ENCODE measurements around the gene DSCAML1.

GRCh38 chr11:117713538-117713991, 83.5 kb downstream of the DSCAML1 start:
- TF ChIP-seq POLR2AphosphoS5 (IDR thresholded peaks at IDR 0.05; ENCODE audit: low read depth, low read length) (no peak), TAF1 (IDR thresholded peaks at IDR 0.05; ENCODE audit: low read depth, low read length) (no peak), POLR2A (IDR thresholded peaks at IDR 0.05; ENCODE audit: low read depth, low read length) (no peak), POU2F2 (IDR thresholded peaks at IDR 0.05; ENCODE audit: low read depth, low read length) (no peak), SPI1 (IDR thresholded peaks at IDR 0.05; ENCODE audit: low read depth, low read length) (no peak), PAX5 (IDR thresholded peaks at IDR 0.05; ENCODE audit: insufficient read depth, low read length, severe bottlenecking) (no peak)

Data from GM12891 (cell line).